Smooth muscle cell of the brain vasculature (primary cell): ENCODE results near the gene C1orf35.
A peak's percentile ranks its signal among the peaks of the same experiment; 100 is the strongest.
"Not testable (repeated sequence)": the region's sequence is repeated elsewhere in the genome, so short reads cannot be mapped to it uniquely, and the experiment has no call there.

Experiments
- DNase-seq: peaks from one replicate; pipeline ENCODE4 v3.0.0-alpha.2; 2012; ENCODE audit warnings: low read depth, low spot score

C1orf35 gene

GRCh38 chr1:228142155-228142691 lies 39.1 kb upstream of the C1orf35 start:
- DNase-seq: no peak

GRCh38 chr1:228141226-228142044 lies 38.3 kb upstream of the C1orf35 start:
- no peak for DNase-seq

- DNase-seq: no peak
These were observed 37.6 kb upstream of the C1orf35 start for GRCh38 chr1:228140724-228141225.

GRCh38 chr1:228139931-228140723 lies 37.0 kb upstream of the C1orf35 start, which contains the start of gene GUK1:
GUK1 (plus strand) TSS chr1:228140279; CDS start chr1:228140303, 24 bp downstream.
- peak; percentile 94 for DNase-seq

- DNase-seq: no peak
These were observed 36.3 kb upstream of the C1orf35 start for GRCh38 chr1:228139406-228139930.

- DNase-seq: no peak
These were observed 33.8 kb upstream of the C1orf35 start for GRCh38 chr1:228136901-228137300.

- DNase-seq: no peak
These were observed 31.5 kb upstream of the C1orf35 start for GRCh38 chr1:228134591-228134990.

GRCh38 chr1:228131766-228132165 lies 28.6 kb upstream of the C1orf35 start:
- DNase-seq: no peak

- DNase-seq: no peak
These were observed 22.1 kb upstream of the C1orf35 start for GRCh38 chr1:228125185-228125584.

- DNase-seq: no peak
These were observed 20.4 kb upstream of the C1orf35 start for GRCh38 chr1:228123505-228123904.

- DNase-seq: no peak
These were observed 19.9 kb upstream of the C1orf35 start for GRCh38 chr1:228122921-228123441.

GRCh38 chr1:228120857-228121489 lies 17.8 kb upstream of the C1orf35 start:
- no peak for DNase-seq

GRCh38 chr1:228120351-228120750 lies 17.2 kb upstream of the C1orf35 start:
- DNase-seq: no peak

- DNase-seq: no peak
These were observed 14.9 kb upstream of the C1orf35 start for GRCh38 chr1:228118040-228118439.

- no peak for DNase-seq
These were observed 14.2 kb upstream of the C1orf35 start for GRCh38 chr1:228117335-228117734.

- no peak for DNase-seq
These were observed 11.7 kb upstream of the C1orf35 start for GRCh38 chr1:228114827-228115226.

- no peak for DNase-seq
These were observed 9.5 kb upstream of the C1orf35 start for GRCh38 chr1:228112617-228113016.

- no peak for DNase-seq
These were observed 9.0 kb upstream of the C1orf35 start for GRCh38 chr1:228112167-228112566.

- not testable (repeated sequence) for DNase-seq
These were observed 8.2 kb upstream of the C1orf35 start for GRCh38 chr1:228111315-228111714.

GRCh38 chr1:228110556-228110955 lies 7.4 kb upstream of the C1orf35 start:
- DNase-seq: no peak

- DNase-seq: no peak
These were observed 6.9 kb upstream of the C1orf35 start for GRCh38 chr1:228109962-228110488.
